C4-2B (cell line): ENCODE results near the gene DHX58.

Source experiments
- CTCF ChIP-seq: fragments of 450-650 bp; conservative IDR thresholded peaks from 2 replicates; pipeline ENCODE4 v1.5.1; 2017; ENCODE audit warnings: mild to moderate bottlenecking
- ZFX ChIP-seq: fragments of 450-650 bp; IDR thresholded peaks from 2 replicates; pipeline ENCODE4 v1.6.1; 2017

- no peak for TF ChIP-seq CTCF
- TF ChIP-seq ZFX = no peak
These were observed 55.9 kb downstream of the DHX58 start for GRCh38 chr17:42056635-42057034.
